Kidney (tissue), 14 donors: Measurements from ENCODE around the gene C1orf52. TPM values are rescaled to one million over a fixed set of nuclear protein-coding genes. Genes with fewer than 3 reads are reported as not detected.

ENCODE experiments used
- DNase-seq, 5 donors: peaks; one replicate each; pipeline ENCODE4 v3.0.0-alpha.2; 2013 to 2020
- FAIRE-seq: peaks from 2 replicates; lab custom pipeline; 2012; peaks lifted over from hg19 to GRCh38; lab: Jason Lieb, UNC
- H3K27ac ChIP-seq, 2 donors: one replicate each; pipeline ENCODE4 v1.7.0; 2013; ENCODE audit warnings: low read depth in 2 of 2, low read length in 2 of 2, inconsistent platforms in 1 of 2
- H3K27me3 ChIP-seq: one replicate; pipeline ENCODE4 v1.7.1; 2013; ENCODE audit warnings: low read length, inconsistent platforms; ENCODE audit not compliant: control insufficient read depth, insufficient read depth
- H3K36me3 ChIP-seq, 3 donors: one replicate each; pipeline versions ENCODE4 v1.7.0 to v1.7.1; 2013; ENCODE audit warnings: low read length in 3 of 3, control low read depth in 1 of 3, inconsistent platforms in 1 of 3; ENCODE audit not compliant: insufficient read depth in 3 of 3, control insufficient read depth in 2 of 3
- H3K4me1 ChIP-seq, 3 donors: one replicate each; pipeline versions ENCODE4 v1.7.0 to v1.7.1; 2013; ENCODE audit warnings: low read length in 3 of 3, inconsistent platforms in 1 of 3, low read depth in 1 of 3; ENCODE audit not compliant: control insufficient read depth in 2 of 3, insufficient read depth in 2 of 3
- H3K4me3 ChIP-seq, 3 donors: one replicate each; pipeline versions ENCODE4 v1.7.0 to v1.8.1; 2013; ENCODE audit warnings: low read length in 3 of 3, control low read depth in 1 of 3, inconsistent platforms in 1 of 3
- H3K9ac ChIP-seq, 3 donors: one replicate each; pipeline versions ENCODE4 v1.7.0 to v1.7.1; 2013; ENCODE audit warnings: low read length in 3 of 3, control low read depth in 1 of 3, inconsistent platforms in 1 of 3
- H3K9me3 ChIP-seq, 3 donors: one replicate each; pipeline versions ENCODE4 v1.7.0 to v1.7.1; 2013; ENCODE audit warnings: low read length in 3 of 3, control low read depth in 1 of 3, inconsistent platforms in 1 of 3; ENCODE audit not compliant: control insufficient read depth in 2 of 3, insufficient read depth in 1 of 3
- intact Hi-C: fragments of 100-400 bp; cut with DNase I; formaldehyde crosslinking; loops from one replicate; pipeline ENCODE4 v1.11.1; 2022
- polyA plus RNA-seq: library from polyadenylated mRNA; stranded (reverse); fragments of 350-450 nt; fragmentation: Illumina TruSeq; extraction: RNeasy Lipid Tissue Mini Kit (QIAGEN cat#74804); gene quantifications from one replicate; pipeline ENCODE4 v1.2.3, GENCODE V29; 2014; ENCODE audit warnings: low read depth, low replicate concordance; ENCODE audit not compliant: insufficient read depth
- total RNA-seq: library from RNA; stranded (reverse); fragmentation: NEBNext Ultra II Directional; extraction: Animal tissue kit (Norgen Biotek cat#: 25700); gene quantifications from one replicate; pipeline ENCODE4 v1.2.1, GENCODE V29; 2021
- TF ChIP-seq, protein P1 (sequence below): IDR thresholded peaks from 3 replicates; pipeline ENCODE4 v1.5.1; 2012; ENCODE audit warnings: mild to moderate bottlenecking, moderate library complexity, borderline replicate concordance; ENCODE audit not compliant: insufficient read depth; ENCODE audit errors: extremely low read depth
- donor health status: control.
- donor health status: control.
- donor health status: control.
- donor health status: control.
- donor health status: control.
- donor health status: DM: yes; HTN: yes; CAD: no.
- donor health status: Normal renal cell carcinoma (clear cell type).

The C1orf52 gene
- total and polyA plus RNA-seq, 2 donors from 2014 or later = 15.0 to 18.7 TPM

- DNase-seq (peak; percentile 92 to 96 (median 94)), FAIRE-seq (no peak)
- H3K9ac ChIP-seq = no peak overlapping the region
- H3K36me3 ChIP-seq = no peaks in the 10 kb centered on the region
- no peaks in the 10 kb centered on the region for H3K27me3 ChIP-seq
- peaks cover 0 to 7% (median 0%) of the 10 kb centered on the region in 3 donors for H3K4me1 ChIP-seq
- peak overlapping the region in 1 of 3 donors; percentile 2 for H3K4me3 ChIP-seq
- H3K27ac ChIP-seq = no peak overlapping the region
- no peaks in the 10 kb centered on the region for H3K9me3 ChIP-seq
- intact Hi-C loops = loop anchor here (10.0 kb wide), 1 partner anchor 197 kb away; no protein-coding TSS in a partner anchor
- TF ChIP-seq, protein P1, sequence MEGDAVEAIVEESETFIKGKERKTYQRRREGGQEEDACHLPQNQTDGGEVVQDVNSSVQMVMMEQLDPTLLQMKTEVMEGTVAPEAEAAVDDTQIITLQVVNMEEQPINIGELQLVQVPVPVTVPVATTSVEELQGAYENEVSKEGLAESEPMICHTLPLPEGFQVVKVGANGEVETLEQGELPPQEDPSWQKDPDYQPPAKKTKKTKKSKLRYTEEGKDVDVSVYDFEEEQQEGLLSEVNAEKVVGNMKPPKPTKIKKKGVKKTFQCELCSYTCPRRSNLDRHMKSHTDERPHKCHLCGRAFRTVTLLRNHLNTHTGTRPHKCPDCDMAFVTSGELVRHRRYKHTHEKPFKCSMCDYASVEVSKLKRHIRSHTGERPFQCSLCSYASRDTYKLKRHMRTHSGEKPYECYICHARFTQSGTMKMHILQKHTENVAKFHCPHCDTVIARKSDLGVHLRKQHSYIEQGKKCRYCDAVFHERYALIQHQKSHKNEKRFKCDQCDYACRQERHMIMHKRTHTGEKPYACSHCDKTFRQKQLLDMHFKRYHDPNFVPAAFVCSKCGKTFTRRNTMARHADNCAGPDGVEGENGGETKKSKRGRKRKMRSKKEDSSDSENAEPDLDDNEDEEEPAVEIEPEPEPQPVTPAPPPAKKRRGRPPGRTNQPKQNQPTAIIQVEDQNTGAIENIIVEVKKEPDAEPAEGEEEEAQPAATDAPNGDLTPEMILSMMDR = peak; percentile 98
Observed at GRCh38 chr1:85307987-85308832, 48.7 kb upstream of the C1orf52 start.

DNA sequence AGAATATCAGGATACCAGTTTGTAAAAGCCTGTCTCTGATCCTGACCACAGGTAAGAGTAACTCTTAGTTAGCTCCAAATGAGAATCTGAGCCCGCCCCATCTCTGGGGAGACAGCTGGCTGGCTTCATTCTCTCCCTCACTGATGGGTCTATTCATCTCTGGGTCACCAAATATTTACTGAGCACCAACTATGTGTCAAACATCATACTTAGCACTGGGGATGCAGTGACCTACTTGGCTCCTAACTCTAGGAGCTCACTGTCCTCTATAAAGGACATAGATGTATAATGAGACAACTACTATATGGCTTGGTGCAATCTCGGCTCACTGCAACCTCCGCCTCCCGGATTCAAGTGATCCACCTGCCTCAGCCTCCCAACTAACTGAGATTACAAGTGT lies 46.8 kb upstream of the C1orf52 start:
- FAIRE-seq = no peak
- Histone ChIP-seq H3K27ac (no peak overlapping the region), H3K4me1 (peaks cover 0 to 7% (median 0%) of the 10 kb centered on the region in 3 donors), H3K9me3 (no peaks in the 10 kb centered on the region), H3K27me3 (no peaks in the 10 kb centered on the region), H3K9ac (no peak overlapping the region), H3K36me3 (no peaks in the 10 kb centered on the region), H3K4me3 (no peak overlapping the region)
- intact Hi-C loops = loop anchor here (10.0 kb wide), 1 partner anchor 199 kb away; no protein-coding TSS in a partner anchor
- DNase-seq = no peak
- TF ChIP-seq, protein P1 = no peak

DNA sequence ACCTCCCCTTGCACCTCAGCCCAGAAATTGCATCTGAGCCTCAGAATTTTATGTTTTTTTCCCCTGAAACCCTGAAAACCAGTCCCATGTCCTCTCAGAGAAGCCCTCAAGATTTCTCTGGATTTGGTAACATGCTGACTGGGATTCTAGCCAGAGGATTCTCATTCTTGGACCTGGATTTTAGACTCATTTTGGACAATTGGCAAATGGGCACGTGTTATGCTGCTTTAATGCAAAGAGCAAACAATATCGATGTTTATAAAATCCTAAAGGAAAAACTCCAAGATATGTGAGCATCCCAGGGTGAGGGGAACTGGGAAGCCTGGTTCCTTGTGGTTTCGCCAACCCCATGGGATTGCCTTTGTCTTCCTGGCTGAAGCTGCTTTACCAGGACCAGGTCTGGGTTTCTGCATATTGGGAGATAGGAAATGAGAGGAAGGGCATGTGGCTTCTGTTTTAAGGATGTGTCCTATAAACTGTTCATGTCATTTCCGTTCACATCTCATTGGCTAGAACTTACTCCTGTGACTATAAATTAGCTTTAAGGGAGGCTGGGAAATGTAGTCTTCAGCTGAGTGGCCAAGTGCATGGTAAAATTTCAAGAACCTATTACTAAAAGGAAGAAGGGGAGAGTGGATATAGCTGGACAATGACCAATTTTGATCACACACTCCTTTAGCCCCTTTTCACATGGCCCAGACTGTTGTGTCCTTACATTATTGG lies 44.1 kb upstream of the C1orf52 start:
- Histone ChIP-seq H3K4me3 (no peak overlapping the region), H3K36me3 (no peaks in the 10 kb centered on the region), H3K4me1 (peaks cover 0 to 2% (median 0%) of the 10 kb centered on the region in 3 donors), H3K9me3 (no peaks in the 10 kb centered on the region), H3K9ac (no peak overlapping the region), H3K27ac (no peak overlapping the region), H3K27me3 (no peaks in the 10 kb centered on the region)
- intact Hi-C loops = loop anchor here (5.0 to 10.0 kb wide), 2 partner anchors 201 to 389 kb away; no protein-coding TSS in a partner anchor
- TF ChIP-seq, protein P1 = no peak
- DNase-seq (no peak), FAIRE-seq (no peak)
